GM18499 (cell line): ENCODE results near the gene MSRB1.

Source experiments
- ATAC-seq: cut with Tn5 transposase; IDR thresholded peaks from one replicate; pipeline ENCODE4 v1.9.1; 2021; ENCODE audit warnings: moderate number of reproducible peaks; ENCODE audit not compliant: insufficient read depth, unreplicated experiment

Gene MSRB1

DNA sequence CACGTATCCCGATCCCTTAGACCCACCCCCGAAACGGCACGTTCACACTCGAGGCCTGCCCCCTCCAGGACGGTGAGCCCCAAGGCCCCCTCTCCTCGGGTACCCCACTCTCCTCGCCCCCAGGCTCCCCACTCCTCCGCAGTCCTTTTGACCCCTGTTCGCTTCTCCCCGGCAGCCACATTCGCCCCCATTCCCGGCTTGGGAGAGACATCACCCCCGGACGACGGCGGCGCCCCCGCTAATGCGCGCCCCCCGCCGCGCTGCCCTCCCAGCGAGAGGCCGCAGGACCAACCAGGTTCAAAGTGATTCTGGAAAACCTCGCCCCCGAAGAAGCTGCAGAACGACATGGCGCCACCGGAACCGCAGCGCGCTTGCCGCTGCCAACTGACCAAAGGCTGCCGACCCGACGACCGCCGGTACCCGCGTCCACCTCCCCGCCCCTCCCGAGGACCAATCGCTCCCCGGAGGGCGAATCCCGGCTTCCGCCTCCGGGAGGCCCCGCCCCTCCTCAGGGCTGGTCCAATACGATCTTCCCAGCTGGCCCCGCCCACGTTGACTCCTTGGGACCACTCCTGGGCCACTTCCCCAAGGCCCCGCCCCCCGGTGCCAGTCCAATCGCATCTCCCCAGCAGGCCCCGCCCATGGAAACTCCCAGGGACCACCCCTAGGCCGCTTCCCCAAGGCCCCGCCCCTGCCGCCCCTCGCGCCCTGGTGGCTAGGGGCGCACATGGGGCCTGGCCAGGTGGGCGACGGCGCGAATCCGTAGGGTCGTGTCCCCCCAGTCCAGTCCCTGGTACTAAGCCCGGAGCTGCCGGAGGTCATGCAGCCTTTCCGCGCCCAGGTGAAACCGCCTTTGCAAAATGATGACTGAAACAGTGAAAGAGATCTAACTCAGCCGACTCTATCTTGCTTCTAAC lies at the start of gene MSRB1:
Gene MSRB1, minus strand, starts transcription at position 390 of the 917 bp plus-strand sequence. Its CDS starts 43 bp downstream, at position 347.
- no peak for ATAC-seq

- ATAC-seq: no peak
These were observed 49.1 kb upstream of the MSRB1 start for GRCh38 chr16:1991948-1992703.

- no peak for ATAC-seq
These were observed 48.6 kb upstream of the MSRB1 start for GRCh38 chr16:1991588-1991947.

GRCh38 chr16:1991135-1991551 lies 48.1 kb upstream of the MSRB1 start:
- peak; percentile 39 for ATAC-seq

DNA sequence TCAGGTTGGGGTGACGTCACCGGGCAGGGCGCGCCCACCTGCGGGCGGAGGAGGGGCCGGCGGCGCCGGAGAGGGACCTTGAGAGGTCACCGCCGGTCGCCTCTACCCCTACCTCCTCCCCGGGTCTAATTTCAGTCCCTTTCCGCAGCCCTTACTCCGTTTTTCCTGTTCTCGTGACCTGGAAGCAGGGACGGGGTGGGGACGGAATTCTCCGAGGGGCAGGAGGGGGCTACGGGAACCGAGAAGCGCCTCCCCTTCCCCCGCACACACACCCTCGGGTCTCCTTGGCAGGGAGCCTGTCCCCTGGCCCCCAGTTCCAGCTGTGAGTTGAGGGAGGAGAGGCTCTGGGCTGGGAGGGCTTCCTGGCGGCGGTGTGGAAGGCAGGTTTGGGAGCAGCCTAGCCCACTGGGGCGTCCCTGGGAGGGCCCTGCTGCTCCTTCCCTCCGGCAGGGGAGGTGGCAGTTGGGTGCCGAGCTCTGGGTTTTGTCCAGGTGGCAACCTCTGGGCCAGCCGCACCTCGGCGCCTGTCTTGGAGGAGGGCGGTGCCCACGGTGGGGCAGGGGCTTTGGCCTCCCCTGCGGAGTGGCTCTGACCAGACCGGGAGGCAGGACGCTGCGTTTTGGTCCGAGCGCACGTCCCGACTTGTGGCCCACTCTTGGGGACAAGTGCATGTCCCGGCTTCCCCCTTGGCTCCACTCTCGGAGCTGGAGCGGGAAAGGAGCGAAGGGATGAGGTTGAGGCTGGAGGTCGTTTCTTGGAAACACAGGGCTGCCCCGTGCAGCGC lies 47.5 kb upstream of the MSRB1 start:
- no peak for ATAC-seq

- ATAC-seq: no peak
These were observed 47.0 kb upstream of the MSRB1 start for GRCh38 chr16:1990101-1990350.

- ATAC-seq: no peak
These were observed 46.5 kb upstream of the MSRB1 start, which contains the start of gene SYNGR3 for GRCh38 chr16:1989209-1990100. Gene SYNGR3 (plus strand): TSS chr16:1989970. CDS start chr16:1990103, 133 bp downstream.

DNA sequence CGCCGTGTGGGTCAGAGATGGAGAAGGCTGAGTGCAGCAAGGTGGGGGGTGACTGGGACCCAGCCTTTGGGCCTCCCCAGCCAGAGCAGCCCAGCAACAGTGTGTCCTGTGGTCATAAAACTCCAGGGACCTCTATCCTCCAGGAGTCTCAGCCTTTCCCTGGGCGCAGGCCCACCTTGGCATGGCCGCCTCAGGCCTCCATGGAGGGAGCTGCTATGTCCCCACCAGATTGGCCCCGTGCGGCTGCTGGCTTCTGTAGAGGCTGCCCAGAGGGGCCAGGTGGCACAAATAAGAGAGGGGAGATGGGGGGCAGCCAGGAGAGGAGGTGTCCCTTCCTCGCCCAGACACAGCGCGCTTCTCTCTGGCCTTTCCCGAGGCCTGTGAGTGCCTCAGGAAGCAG lies 44.2 kb upstream of the MSRB1 start:
- no peak for ATAC-seq

- no peak for ATAC-seq
These were observed 42.6 kb upstream of the MSRB1 start for GRCh38 chr16:1985466-1986150.

GRCh38 chr16:1984347-1985225 lies 41.6 kb upstream of the MSRB1 start:
- no peak for ATAC-seq

GRCh38 chr16:1983544-1984346 lies 40.7 kb upstream of the MSRB1 start, which contains the start of gene GFER:
Gene GFER (plus strand): TSS chr16:1984193. CDS start chr16:1984219, 26 bp downstream.
- no peak for ATAC-seq

GRCh38 chr16:1982991-1983543 lies 40.1 kb upstream of the MSRB1 start:
- ATAC-seq: no peak

DNA sequence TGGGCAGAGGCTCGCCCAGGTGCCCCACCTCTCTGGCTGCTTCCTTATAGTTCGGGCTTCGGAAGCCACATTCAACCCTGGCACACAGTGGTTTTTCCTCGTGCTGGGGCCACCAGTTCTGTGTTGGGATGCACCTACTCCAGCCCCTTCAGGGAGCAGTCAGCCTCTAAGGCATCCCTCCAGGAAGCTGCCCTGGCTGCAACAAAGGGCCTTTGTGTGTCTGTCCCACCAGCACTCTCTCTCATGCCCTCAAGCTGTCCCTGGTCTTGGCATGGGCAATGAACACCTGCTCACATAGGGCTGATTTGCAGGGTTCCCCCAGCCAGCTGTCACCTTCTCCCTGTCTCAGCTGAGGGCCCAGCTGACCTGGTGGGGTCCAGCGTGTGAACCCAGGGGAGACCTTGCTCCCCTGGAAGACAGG lies 39.0 kb upstream of the MSRB1 start:
- no peak for ATAC-seq

DNA sequence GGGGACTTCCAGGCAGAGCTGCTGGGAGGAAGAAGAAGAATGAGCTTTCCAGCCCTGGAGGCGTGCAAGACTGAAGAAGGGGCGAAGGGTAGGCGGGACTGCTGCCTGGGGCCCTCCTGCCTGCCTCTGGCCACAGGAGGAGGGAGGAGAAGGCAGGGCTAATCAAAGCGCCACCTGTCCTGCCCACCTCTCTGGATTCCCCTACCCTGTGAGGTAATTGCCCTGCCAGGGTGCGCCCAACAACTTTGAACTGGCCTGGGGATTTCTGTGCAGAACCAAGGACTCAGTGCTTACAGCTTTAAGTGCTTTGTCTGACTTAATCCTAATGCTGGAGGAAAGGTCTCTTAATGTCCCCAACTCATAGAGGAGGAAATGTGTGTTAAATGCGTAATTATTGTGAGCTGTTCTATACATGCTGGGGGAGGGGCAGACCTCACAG lies 38.4 kb upstream of the MSRB1 start, which contains the start of gene NOXO1:
Gene NOXO1, minus strand, starts transcription at position 72 of the 439 bp plus-strand sequence. CDS start 290 bp downstream, outside the sequence.
- ATAC-seq: no peak

GRCh38 chr16:1980770-1981087 lies 37.7 kb upstream of the MSRB1 start:
- ATAC-seq: no peak

GRCh38 chr16:1980030-1980769 lies 37.2 kb upstream of the MSRB1 start:
- no peak for ATAC-seq
